GM12874 (cell line): ENCODE measurements around the gene PAPOLA.

Source experiments
- CTCF ChIP-seq: IDR thresholded peaks from 2 replicates; pipeline ENCODE4 v1.5.1; 2011; ENCODE audit warnings: low read depth, mild to moderate bottlenecking, control low read depth, low read length, moderate library complexity; ENCODE audit not compliant: insufficient read depth

The PAPOLA gene

GRCh38 chr14:96568621-96569020 is 66.4 kb downstream of the PAPOLA start:
- no peak for TF ChIP-seq CTCF

- TF ChIP-seq CTCF: no peak
These were observed 69.1 kb downstream of the PAPOLA start for GRCh38 chr14:96571311-96571710.

GRCh38 chr14:96573473-96574100 is 71.4 kb downstream of the PAPOLA start:
- no peak for TF ChIP-seq CTCF

GRCh38 chr14:96574171-96574632 is 72.0 kb downstream of the PAPOLA start:
- no peak for TF ChIP-seq CTCF

- no peak for TF ChIP-seq CTCF
These were observed 72.8 kb downstream of the PAPOLA start for GRCh38 chr14:96574633-96575632.

- no peak for TF ChIP-seq CTCF
These were observed 74.2 kb downstream of the PAPOLA start for GRCh38 chr14:96576359-96576758.

- no peak for TF ChIP-seq CTCF
These were observed 74.8 kb downstream of the PAPOLA start for GRCh38 chr14:96576937-96577336.
